K562 (cell line): ENCODE data around the gene ZNF462.

ENCODE experiments used
- BRCA1 ChIP-seq, 2 experiments: fragments of 450-650 bp in 1 of 2; sonication (generic) in 1 of 2; formaldehyde crosslinking in 1 of 2; IDR thresholded peaks; 2 replicates each; pipeline versions ENCODE4 v1.5.0 to v1.6.1; 2017 to 2020; ENCODE audit warnings: mild to moderate bottlenecking in 1 of 2, missing genetic modification reagents in 1 of 2
- EP300 ChIP-seq: IDR thresholded peaks from 2 replicates; pipeline ENCODE4 v1.6.1; 2012; ENCODE audit warnings: low read length, improper control_type of control experiment
- MTA1 ChIP-seq: fragments of 450-650 bp; IDR thresholded peaks from 2 replicates; pipeline ENCODE4 v1.6.1; 2017; ENCODE audit warnings: borderline replicate concordance
- NCOA1 ChIP-seq: fragments of 450-650 bp; IDR thresholded peaks from 2 replicates; pipeline ENCODE4 v1.6.1; 2016; ENCODE audit warnings: low read depth
- TBP ChIP-seq: optimal IDR thresholded peaks from 2 replicates; pipeline ENCODE3; 2011; ENCODE audit warnings: low read depth, low read length, improper control_type of control experiment
- USF2 ChIP-seq: sonication (generic); formaldehyde crosslinking; IDR thresholded peaks from 2 replicates; pipeline ENCODE4 v1.5.0; 2020; ENCODE audit warnings: missing genetic modification reagents

GRCh38 chr9:106954974-106955850 is 92.2 kb downstream of the ZNF462 start:
- TF ChIP-seq TBP (no peak), BRCA1 (IDR thresholded peaks at IDR 0.05) (no peak), BRCA1 (CRISPR knock-in tag; IDR thresholded peaks at IDR 0.05) (no peak), USF2 (no peak), NCOA1 (no peak), EP300 (no peak), MTA1 (no peak)
